K562 (cell line): ENCODE data around the gene CISTR. TPM values are rescaled to one million over a fixed set of nuclear protein-coding genes. Genes with fewer than 3 reads are reported as not detected.

ENCODE experiments used
- ATAC-seq: fragments of 200-7000 bp; cut with Tn5 transposase; 3 replicates; pipeline ENCODE4 v1.9.1; 2020; ENCODE audit warnings: moderate library complexity
- BruUV-seq: library from RNA; stranded (reverse); fragments of 400-500 nt; replicated peaks from 2 replicates; lab custom pipeline; 2021; lab: Mats Ljungman, UMichigan
- CTCF ChIA-PET: fragments of 300-600 bp; formaldehyde crosslinking; extraction: SDS; loops from one replicate; lab custom pipeline; 2021; ENCODE audit warnings: low intra/inter-chr PET ratio; lab: Yijun Ruan, JAX
- POLR2A ChIA-PET: fragments of 300-600, 350-650 bp; sonication (Branson Sonifier 250); formaldehyde crosslinking; extraction: SDS; loops from one replicate; lab custom pipeline; 2021; ENCODE audit warnings: antibody characterized with exemption, inconsistent platforms; lab: Yijun Ruan, JAX
- DNase-seq, 4 experiments: peaks; one replicate each; pipeline versions ENCODE4 v3.0.0 to v3.0.0-alpha.2; 2011 to 2018; ENCODE audit warnings: low spot score in 3 of 4, mixed read lengths in 3 of 4; ENCODE audit errors: extremely low read depth in 1 of 4
- FAIRE-seq: peaks from 2 replicates; lab custom pipeline; 2011; peaks lifted over from hg19 to GRCh38; lab: Jason Lieb, UNC
- H2AFZ ChIP-seq: 2 replicates; pipeline ENCODE4 v1.6.0; 2011; ENCODE audit warnings: low read depth, low read length, control low read depth, inconsistent platforms
- H3K27ac ChIP-seq: fragments of 200-600 bp; 3 replicates; pipeline ENCODE4 v1.8.0; 2011; ENCODE audit warnings: low read depth, mild to moderate bottlenecking, control low read depth, inconsistent platforms, low read length, moderate library complexity, mixed read lengths; ENCODE audit errors: extremely low read depth
- H3K27me3 ChIP-seq, 2 experiments: fragments of 300-600 bp in 1 of 2; 2 replicates in 1 of 2; 3 replicates in 1 of 2; pipeline versions ENCODE4 v1.6.0 to v1.8.0; 2011; ENCODE audit warnings: inconsistent platforms in 2 of 2, low read length in 2 of 2, mild to moderate bottlenecking in 1 of 2, mixed read lengths in 1 of 2, moderate library complexity in 1 of 2; ENCODE audit not compliant: control insufficient read depth in 2 of 2, insufficient read depth in 2 of 2
- H3K36me3 ChIP-seq: fragments of 300-600 bp; 3 replicates; pipeline ENCODE4 v1.8.0; 2011; ENCODE audit warnings: mild to moderate bottlenecking, low read length, inconsistent platforms; ENCODE audit not compliant: control insufficient read depth, insufficient read depth
- H3K4me1 ChIP-seq, 2 experiments: fragments of 200-600 bp in 1 of 2; replicated peaks in 1 of 2; 2 replicates in 1 of 2; 3 replicates in 1 of 2; pipeline versions ENCODE4 v1.5.1 to v1.8.0; 2011; ENCODE audit warnings: inconsistent platforms in 2 of 2, low read length in 2 of 2, mild to moderate bottlenecking in 1 of 2, mixed read lengths in 1 of 2, moderate library complexity in 1 of 2; ENCODE audit not compliant: control insufficient read depth in 2 of 2, insufficient read depth in 2 of 2
- H3K4me2 ChIP-seq: 2 replicates; pipeline ENCODE4 v1.6.1; 2011; ENCODE audit warnings: low read length, control low read depth, inconsistent platforms, mixed read lengths; ENCODE audit not compliant: insufficient read depth
- H3K4me3 ChIP-seq: fragments of 200-600 bp; sonication (generic), shearing (Covaris generic); 2 replicates; pipeline ENCODE4 v1.5.1; 2016; ENCODE audit warnings: control low read depth, inconsistent platforms
- H3K79me2 ChIP-seq: fragments of 200-600 bp; 3 replicates; pipeline ENCODE4 v1.8.0; 2011; ENCODE audit warnings: low read length, inconsistent platforms; ENCODE audit not compliant: control insufficient read depth, insufficient read depth
- H3K9ac ChIP-seq, 2 experiments: 2 replicates each; pipeline versions ENCODE4 v1.6.0 to v1.6.1; 2011; ENCODE audit warnings: low read depth in 2 of 2, low read length in 2 of 2, control low read depth in 1 of 2, inconsistent platforms in 1 of 2, mild to moderate bottlenecking in 1 of 2, mixed read lengths in 1 of 2; ENCODE audit not compliant: insufficient read depth in 1 of 2
- H3K9me1 ChIP-seq: one replicate; pipeline ENCODE4 v1.6.0; 2011; ENCODE audit warnings: inconsistent platforms, mild to moderate bottlenecking, low read length, moderate library complexity; ENCODE audit not compliant: control insufficient read depth, insufficient read depth
- H3K9me3 ChIP-seq: replicated peaks from 2 replicates; pipeline ENCODE4 v1.5.1; 2011; ENCODE audit warnings: low read depth, low read length, inconsistent platforms; ENCODE audit not compliant: control insufficient read depth, insufficient read depth
- H4K20me1 ChIP-seq: replicated peaks from 2 replicates; pipeline ENCODE4 v1.6.1; 2011; ENCODE audit warnings: low read length, inconsistent platforms, mixed read lengths; ENCODE audit not compliant: control insufficient read depth, insufficient read depth
- BMI1 ChIP-seq: fragments of 150-350 bp; IDR thresholded peaks from 2 replicates; pipeline ENCODE4 v1.6.1; 2014; ENCODE audit warnings: low read length
- CSDE1 ChIP-seq, 2 experiments: fragments of 450-650 bp; IDR thresholded peaks; 2 replicates each; pipeline ENCODE4 v1.6.1; 2016; ENCODE audit warnings: mild to moderate bottlenecking in 1 of 2
- GABPA ChIP-seq: fragments of 200-800 bp; sonication (Bioruptor generic); conservative IDR thresholded peaks from 2 replicates; pipeline ENCODE4 v1.6.1; 2016; ENCODE audit warnings: low read depth, missing genetic modification characterization, missing compliant biosample characterization
- ID3 ChIP-seq, 2 experiments: fragments of 250-450 bp in 1 of 2; fragments of 450-650 bp in 1 of 2; sonication (Bioruptor Pico) in 1 of 2; IDR thresholded peaks; 2 replicates each; pipeline versions ENCODE4 v1.6.1 to v1.8.0; 2016 to 2021; ENCODE audit warnings: mild to moderate bottlenecking in 2 of 2, moderate library complexity in 2 of 2, missing compliant biosample characterization in 1 of 2, missing genetic modification characterization in 1 of 2
- MAFG ChIP-seq: fragments of 450-650 bp; conservative IDR thresholded peaks from 2 replicates; pipeline ENCODE4 v1.6.1; 2016; ENCODE audit warnings: missing genetic modification characterization, missing compliant biosample characterization
- NFE2 ChIP-seq: IDR thresholded peaks from 2 replicates; pipeline ENCODE4 v1.6.1; 2014; ENCODE audit warnings: antibody characterized with exemption, low read depth
- PBX2 ChIP-seq, 2 experiments: IDR thresholded peaks in 1 of 2; conservative IDR thresholded peaks in 1 of 2; 2 replicates each; pipeline ENCODE4 v1.6.1; 2016; ENCODE audit warnings: low read depth in 2 of 2, mild to moderate bottlenecking in 1 of 2, missing compliant biosample characterization in 1 of 2, missing genetic modification characterization in 1 of 2, moderate library complexity in 1 of 2
- PHB2 ChIP-seq: fragments of 450-650 bp; IDR thresholded peaks from 2 replicates; pipeline ENCODE4 v1.6.1; 2017; ENCODE audit warnings: low read depth
- RUNX1 ChIP-seq: sonication (generic); IDR thresholded peaks from 2 replicates; pipeline ENCODE4 v1.6.1; 2016; ENCODE audit warnings: antibody characterized with exemption, low read depth
- TAF15 ChIP-seq: fragments of 200-400 bp; formaldehyde crosslinking; IDR thresholded peaks from 2 replicates; pipeline ENCODE4 v1.6.1; 2017; ENCODE audit warnings: mild to moderate bottlenecking, low read depth, low read length, moderate library complexity
- ZBTB49 ChIP-seq: sonication (generic); formaldehyde crosslinking; IDR thresholded peaks from 2 replicates; pipeline ENCODE4 v1.8.0; 2022; ENCODE audit warnings: missing genetic modification reagents, mild to moderate bottlenecking, borderline replicate concordance
- ZMIZ1 ChIP-seq, 2 experiments: fragments of 150-350 bp in 1 of 2; IDR thresholded peaks; 2 replicates each; pipeline ENCODE4 v1.6.1; 2012 to 2016; ENCODE audit warnings: low read depth in 2 of 2, low read length in 2 of 2, mild to moderate bottlenecking in 1 of 2, moderate library complexity in 1 of 2
- ZNF699 ChIP-seq: fragments of 250-450 bp; sonication (Bioruptor Pico); IDR thresholded peaks from 2 replicates; pipeline ENCODE4 v1.8.0; 2021; ENCODE audit warnings: mild to moderate bottlenecking, moderate library complexity; ENCODE audit not compliant: insufficient replicate concordance
- in situ Hi-C: fragments of 300-500 bp; cut with MboI; formaldehyde crosslinking; loops from 4 replicates; pipeline ENCODE4 v1.15.0; 2018; ENCODE audit warnings: inconsistent platforms, mixed read lengths
- intact Hi-C: fragments of 100-400 bp; cut with micrococcal nuclease; formaldehyde crosslinking; loops from 2 replicates; pipeline ENCODE4 v1.14.2; 2022
- polyA plus RNA-seq, 8 experiments: library from polyadenylated mRNA; depleted of rRNA in 4 of 8; stranded (reverse) in 5 of 8; unstranded in 3 of 8; fragments of >200 nt; fragmentation: Nextera tagmentation in 2 of 8; fragmentation: Illumina TruSeq in 1 of 8; extraction: Ambion mirVana in 2 of 8; extraction: Trizol in 1 of 8; gene quantifications; 2 replicates each; pipeline versions ENCODE4 v1.2.1 to v1.2.3, GENCODE V29; 2011 to 2014; ENCODE audit warnings: inconsistent platforms in 1 of 8, missing spikeins in 1 of 8
- total RNA-seq, 7 experiments: library from RNA; depleted of rRNA in 6 of 7; stranded (reverse); fragments of >200 nt in 6 of 7; fragmentation: Illumina TruSeq in 2 of 7; extraction: Trizol in 2 of 7; gene quantifications; 2 replicates each; pipeline versions ENCODE4 v1.2.1 to v1.2.3, GENCODE V29; 2011 to 2021; ENCODE audit warnings: low replicate concordance in 1 of 7

Gene CISTR
- total and polyA plus RNA-seq, 9 of the 15 experiments (the other 6 are each of a cell fraction or from before 2014, with no cell fraction given), result not detected

GRCh38 chr12:53761306-53761705, 9.5 kb upstream of the CISTR start:
- Histone ChIP-seq H3K9me3 (no peaks in the 10 kb centered on the region), H2AFZ (no peak overlapping the region), H3K27ac (no peak overlapping the region), H3K9me1 (no peaks in the 10 kb centered on the region), H3K4me2 (no peak overlapping the region), H3K79me2 (no peaks in the 10 kb centered on the region), H3K27me3 (peaks cover 25 to 44% of the 10 kb centered on the region in 2 experiments), H3K4me1 (peaks cover 2 to 3% of the 10 kb centered on the region in 2 experiments; a peak in 2 of 5 replicates), H3K4me3 (no peak overlapping the region), H4K20me1 (no peaks in the 10 kb centered on the region), H3K36me3 (no peaks in the 10 kb centered on the region), H3K9ac (no peak overlapping the region)
- intact Hi-C loops (loop anchor here (10.0 kb wide), 1 partner anchor 443 kb away; no protein-coding TSS in a partner anchor), in situ Hi-C loops (loop anchor here (25.0 kb wide), 1 partner anchor 451 kb away; no protein-coding TSS in a partner anchor)
- DNase-seq (no peak), ATAC-seq (no peak), FAIRE-seq (no peak)
- CTCF ChIA-PET, result no interaction called here
- BruUV-seq, result no TSS peak
- POLR2A ChIA-PET, result interaction anchor here (0.6 to 0.7 kb wide), 2 partner anchors 44 to 226 kb away, joined by 3 to 4 read pairs; no protein-coding TSS in a partner anchor
- TF ChIP-seq PBX2 (CRISPR knock-in tag; IDR thresholded peaks at IDR 0.05; ENCODE audit: low read depth) (no peak), PBX2 (tag; conservative IDR thresholded peaks at IDR 0.05; ENCODE audit: low read depth) (no peak), ZNF699 (no peak), RUNX1 (no peak), ID3 (CRISPR knock-in tag; IDR thresholded peaks at IDR 0.05) (no peak), ID3 (tag; IDR thresholded peaks at IDR 0.05) (no peak), BMI1 (no peak), ZMIZ1 (IDR thresholded peaks at IDR 0.05; ENCODE audit: low read depth in 2 of 2, low read length in 2 of 2) (no peak), NFE2 (no peak), MAFG (tag) (no peak), TAF15 (no peak), GABPA (no peak), CSDE1 (IDR thresholded peaks at IDR 0.05) (no peak), ZBTB49 (CRISPR knock-in tag) (no peak), PHB2 (no peak)
